Cardiac fibroblast (primary cell): ENCODE results near the gene IQGAP1.

Experiments
- DNase-seq, 2 donors: peaks; one replicate each; pipeline versions ENCODE4 v3.0.0 to v3.0.0-alpha.2; 2010; ENCODE audit warnings: low read depth in 2 of 2
- H3K4me3 ChIP-seq, 2 donors: replicated peaks in 1 of 2; 1 replicate in 1 of 2; 2 replicates in 1 of 2; pipeline ENCODE4 v1.5.1; 2011; ENCODE audit warnings: low read depth in 2 of 2, low read length in 2 of 2, mild to moderate bottlenecking in 2 of 2, moderate library complexity in 1 of 2
- TF ChIP-seq, protein P1 (sequence below): IDR thresholded peaks from one replicate; pipeline ENCODE4 v1.5.1; 2011; ENCODE audit warnings: low read depth, mild to moderate bottlenecking, low read length, inconsistent platforms

Gene IQGAP1

DNA sequence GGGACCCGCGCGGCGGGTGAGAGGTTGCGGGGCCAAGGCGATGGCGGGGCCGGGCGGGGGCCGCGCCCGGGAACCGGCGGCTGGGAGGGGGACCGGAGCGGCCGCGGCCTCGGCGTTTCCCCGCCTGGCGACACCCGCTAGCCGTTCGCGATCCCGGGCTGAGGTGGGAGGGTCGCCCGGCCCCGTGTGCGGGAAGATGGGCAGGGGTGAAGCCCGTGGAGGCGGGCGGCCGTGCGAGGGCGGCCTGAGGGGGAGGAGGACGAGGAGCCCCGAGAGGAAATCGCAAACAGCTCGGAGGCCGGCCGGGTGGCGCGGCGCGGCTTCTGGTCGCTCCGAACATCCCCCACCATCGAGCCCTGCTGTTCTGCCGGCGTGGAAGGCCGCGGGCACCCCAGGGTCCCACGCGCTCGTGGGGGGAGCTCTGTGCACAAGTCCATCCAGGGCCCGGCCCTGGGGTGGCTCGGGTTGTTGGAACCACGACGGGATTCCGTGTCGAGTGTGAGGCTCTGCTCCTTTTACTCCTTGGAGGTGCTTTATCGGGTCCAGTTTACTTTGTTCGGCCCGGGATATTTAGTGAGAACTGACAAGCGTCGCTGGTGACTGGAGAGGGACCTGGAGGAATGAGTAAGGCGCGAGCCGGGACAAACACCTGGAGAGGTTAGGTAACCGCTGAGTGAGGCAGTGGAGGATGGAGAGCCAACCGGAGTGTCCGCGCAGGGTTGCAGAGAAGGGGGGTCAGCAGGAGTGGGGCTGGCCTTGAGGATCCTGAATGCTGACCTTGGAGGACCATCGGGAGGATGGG, 142.4 kb downstream of the IQGAP1 start:
- TF ChIP-seq, protein P1, sequence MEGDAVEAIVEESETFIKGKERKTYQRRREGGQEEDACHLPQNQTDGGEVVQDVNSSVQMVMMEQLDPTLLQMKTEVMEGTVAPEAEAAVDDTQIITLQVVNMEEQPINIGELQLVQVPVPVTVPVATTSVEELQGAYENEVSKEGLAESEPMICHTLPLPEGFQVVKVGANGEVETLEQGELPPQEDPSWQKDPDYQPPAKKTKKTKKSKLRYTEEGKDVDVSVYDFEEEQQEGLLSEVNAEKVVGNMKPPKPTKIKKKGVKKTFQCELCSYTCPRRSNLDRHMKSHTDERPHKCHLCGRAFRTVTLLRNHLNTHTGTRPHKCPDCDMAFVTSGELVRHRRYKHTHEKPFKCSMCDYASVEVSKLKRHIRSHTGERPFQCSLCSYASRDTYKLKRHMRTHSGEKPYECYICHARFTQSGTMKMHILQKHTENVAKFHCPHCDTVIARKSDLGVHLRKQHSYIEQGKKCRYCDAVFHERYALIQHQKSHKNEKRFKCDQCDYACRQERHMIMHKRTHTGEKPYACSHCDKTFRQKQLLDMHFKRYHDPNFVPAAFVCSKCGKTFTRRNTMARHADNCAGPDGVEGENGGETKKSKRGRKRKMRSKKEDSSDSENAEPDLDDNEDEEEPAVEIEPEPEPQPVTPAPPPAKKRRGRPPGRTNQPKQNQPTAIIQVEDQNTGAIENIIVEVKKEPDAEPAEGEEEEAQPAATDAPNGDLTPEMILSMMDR = no peak
- DNase-seq = peak; percentile 34 to 40
- peak overlapping the region; percentile 69 to 82 for H3K4me3 ChIP-seq

DNA sequence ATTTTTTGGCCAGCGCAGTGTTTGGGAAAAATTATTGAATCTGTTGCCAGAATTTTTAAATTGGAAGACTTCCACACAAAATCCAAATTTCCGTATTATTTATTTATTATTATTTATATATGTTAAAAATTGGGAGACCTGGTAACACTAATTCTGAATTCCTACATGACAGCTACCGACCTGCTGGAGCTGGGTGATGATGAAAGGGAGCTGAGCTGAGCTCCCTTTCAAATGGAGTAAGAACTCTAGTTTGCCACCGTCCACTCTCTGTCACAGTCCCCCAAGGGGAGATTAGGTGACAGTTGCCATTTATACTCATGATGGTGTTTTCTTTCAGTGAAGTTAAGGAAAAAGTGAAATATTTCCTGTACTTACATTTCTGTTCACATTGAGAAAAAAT, 143.1 kb downstream of the IQGAP1 start:
- DNase-seq = peak in 1 of 2 donors; percentile 14

DNA sequence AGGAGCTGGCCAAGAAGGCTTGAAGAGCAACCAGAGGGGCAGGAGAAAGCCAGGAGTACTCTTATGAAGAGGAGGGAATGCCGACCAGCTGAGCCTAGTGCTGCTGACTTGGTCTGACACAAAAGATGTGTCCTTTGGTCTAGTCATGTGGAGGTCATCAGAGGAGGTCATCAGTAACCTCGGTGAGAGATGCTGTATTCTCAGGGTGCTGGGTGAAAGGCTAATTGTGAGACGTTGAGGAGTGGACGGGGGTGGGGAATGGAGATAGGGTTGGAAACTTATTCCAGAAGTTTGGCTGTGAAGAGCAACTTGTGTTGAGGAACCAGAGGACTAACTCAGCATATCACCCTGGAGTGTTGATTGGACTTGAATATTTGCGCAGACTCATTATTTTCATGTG, 147.2 kb downstream of the IQGAP1 start:
- TF ChIP-seq, protein P1 = no peak
- DNase-seq = no peak
- H3K4me3 ChIP-seq = no peak overlapping the region

More for the DNA sequence above, 143.1 kb downstream of the IQGAP1 start:
- peak overlapping the region; percentile 69 to 82 for H3K4me3 ChIP-seq
- TF ChIP-seq, protein P1 = no peak

DNA sequence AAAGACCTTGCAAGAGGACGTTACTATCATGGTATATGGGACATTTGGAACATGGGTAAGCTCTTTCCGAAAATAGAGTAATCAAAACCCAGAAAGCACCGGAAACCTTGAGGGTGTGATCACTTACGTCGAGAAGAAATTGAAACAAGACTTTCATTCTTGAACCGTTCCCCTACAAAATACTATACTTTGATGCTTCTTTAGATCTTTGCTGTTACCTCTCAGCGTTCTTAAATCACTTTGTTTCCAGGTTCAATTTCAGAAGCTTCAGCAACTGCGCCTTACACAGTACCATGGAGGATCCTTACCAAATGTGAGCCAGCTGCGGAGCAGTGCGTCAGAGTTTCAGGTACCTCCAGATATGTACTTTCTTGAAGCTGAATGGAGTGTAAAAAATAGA, 151.7 kb downstream of the IQGAP1 start:
- no peak for DNase-seq
- TF ChIP-seq, protein P1 = no peak
- no peak overlapping the region for H3K4me3 ChIP-seq

DNA sequence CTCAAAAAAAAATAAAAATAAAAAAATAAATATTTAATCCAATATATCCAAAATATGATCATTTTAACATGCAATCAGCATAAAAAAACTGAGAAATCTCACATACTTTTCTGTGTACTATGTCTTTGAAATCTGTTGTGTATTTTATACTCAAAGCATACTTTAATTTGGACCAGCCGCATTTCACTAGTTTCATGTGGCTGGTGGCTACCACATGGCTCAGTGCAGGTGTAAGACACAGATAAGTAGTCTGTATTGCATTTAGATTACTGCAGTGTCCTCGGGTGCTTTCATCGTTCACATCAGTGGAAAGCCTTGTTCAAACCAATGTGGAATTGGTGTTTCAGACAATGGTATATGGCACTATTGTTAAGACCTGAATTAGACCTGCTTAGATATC, 152.7 kb downstream of the IQGAP1 start:
- TF ChIP-seq, protein P1 = no peak
- H3K4me3 ChIP-seq = no peak overlapping the region
- no peak for DNase-seq

DNA sequence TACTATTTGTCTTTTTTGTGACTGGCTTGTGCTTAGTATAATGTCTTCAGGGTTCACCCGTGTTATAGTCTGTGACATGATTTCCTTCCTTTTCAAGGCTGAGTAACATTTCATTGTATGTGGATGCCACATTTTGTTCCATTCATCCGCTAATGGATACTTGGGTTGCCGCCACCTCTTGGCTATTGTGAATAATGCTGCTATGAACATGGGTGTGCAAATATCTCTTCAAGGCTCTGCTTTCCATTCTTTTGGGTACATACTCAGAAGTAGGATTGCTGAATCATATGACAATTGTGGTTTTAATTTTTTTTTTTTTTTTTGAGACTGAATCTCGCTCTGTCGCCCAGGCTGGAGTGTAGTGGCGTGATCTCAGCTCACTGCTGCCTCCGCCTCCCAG, 157.1 kb downstream of the IQGAP1 start:
- no peak overlapping the region for H3K4me3 ChIP-seq
- peak in 1 of 2 donors; percentile 36 for DNase-seq
- TF ChIP-seq, protein P1 = no peak

DNA sequence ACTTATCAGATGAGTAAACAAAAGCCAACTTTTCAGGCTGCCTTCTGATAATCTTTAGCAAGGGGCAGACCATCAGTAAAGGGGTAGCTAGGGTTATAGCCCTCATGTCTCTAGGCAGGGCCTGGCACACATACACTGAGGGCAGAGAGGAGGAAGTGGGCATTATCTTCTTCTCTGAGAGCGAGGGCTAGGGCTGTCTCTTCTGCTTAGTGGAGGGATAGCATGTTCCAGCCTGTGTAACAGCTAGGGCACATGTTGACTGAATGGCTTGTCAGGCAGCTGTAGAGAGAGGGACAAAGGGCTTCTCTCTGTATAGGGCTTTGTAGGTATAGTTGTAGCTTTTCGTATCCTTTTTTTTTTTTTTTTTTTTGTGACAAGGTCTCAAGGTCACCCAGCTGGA, 159.5 kb downstream of the IQGAP1 start:
- TF ChIP-seq, protein P1 = no peak
- no peak overlapping the region for H3K4me3 ChIP-seq
- no peak for DNase-seq
